Renal cortex interstitium (tissue), 11 donors: ENCODE results near the gene ADCYAP1. TPM values are rescaled to one million over a fixed set of nuclear protein-coding genes. Genes with fewer than 3 reads are reported as not detected.

Source experiments
- DNase-seq, 11 donors: peaks; one replicate each; pipeline ENCODE4 v3.0.0-alpha.2; 2013; ENCODE audit warnings: low read depth in 9 of 11, low spot score in 4 of 11; ENCODE audit errors: extremely low read depth in 1 of 11
- polyA plus RNA-seq, 3 donors: library from polyadenylated mRNA; unstranded; fragments of 120-200 nt; gene quantifications; one replicate each; pipeline ENCODE4 v1.2.1, GENCODE V29; 2013; ENCODE audit not compliant: insufficient read length in 3 of 3

Gene ADCYAP1
- polyA plus RNA-seq, 3 donors = 0.08 to 0.21 (median 0.19) TPM

- DNase-seq = no peak
These were observed 3.5 kb downstream of the ADCYAP1 start for GRCh38 chr18:907885-908757.

DNA sequence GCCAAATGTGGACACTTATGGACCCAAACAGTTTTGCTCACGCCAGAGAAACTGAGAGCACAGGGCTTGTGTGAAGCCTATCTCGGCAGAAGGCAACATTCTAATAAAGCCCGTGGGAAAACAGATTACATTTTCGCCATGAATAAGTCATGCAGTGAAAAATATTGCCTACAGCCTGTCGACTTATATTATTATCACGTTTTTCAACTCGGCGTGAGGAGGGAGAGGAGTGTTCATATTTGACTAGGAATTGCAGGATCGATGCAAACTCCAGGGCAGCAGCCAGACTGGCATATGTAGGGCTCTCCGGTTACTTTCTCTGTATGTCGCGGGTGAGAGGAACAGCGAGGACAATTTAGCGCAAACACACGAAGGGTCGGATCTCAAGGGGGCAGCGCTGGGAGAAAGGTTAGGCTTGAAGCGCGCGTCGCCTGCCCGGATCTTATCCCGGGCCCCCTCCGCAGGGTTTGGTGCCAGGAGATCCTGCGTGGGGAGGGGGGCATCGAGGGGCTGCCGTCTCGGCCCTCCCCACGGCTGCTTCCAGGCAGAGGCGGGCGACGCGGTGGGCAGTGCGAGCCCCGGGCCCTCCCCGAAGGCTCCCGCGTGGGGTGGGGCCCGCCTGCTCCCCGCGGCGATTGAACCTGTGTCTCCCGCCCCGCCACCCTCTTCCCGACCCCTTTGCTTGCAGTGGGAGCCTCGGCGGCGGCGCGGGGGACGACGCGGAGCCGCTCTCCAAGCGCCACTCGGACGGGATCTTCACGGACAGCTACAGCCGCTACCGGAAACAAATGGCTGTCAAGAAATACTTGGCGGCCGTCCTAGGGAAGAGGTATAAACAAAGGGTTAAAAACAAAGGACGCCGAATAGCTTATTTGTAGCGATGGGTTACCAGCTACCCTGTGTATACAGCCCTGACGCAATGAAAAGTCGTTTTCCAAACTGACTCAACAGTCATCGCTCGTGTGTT lies 4.4 kb downstream of the ADCYAP1 start:
- DNase-seq = no peak

GRCh38 chr18:910247-910646 lies 5.6 kb downstream of the ADCYAP1 start:
- DNase-seq = no peak

GRCh38 chr18:911025-911424 lies 6.4 kb downstream of the ADCYAP1 start:
- DNase-seq = no peak

DNA sequence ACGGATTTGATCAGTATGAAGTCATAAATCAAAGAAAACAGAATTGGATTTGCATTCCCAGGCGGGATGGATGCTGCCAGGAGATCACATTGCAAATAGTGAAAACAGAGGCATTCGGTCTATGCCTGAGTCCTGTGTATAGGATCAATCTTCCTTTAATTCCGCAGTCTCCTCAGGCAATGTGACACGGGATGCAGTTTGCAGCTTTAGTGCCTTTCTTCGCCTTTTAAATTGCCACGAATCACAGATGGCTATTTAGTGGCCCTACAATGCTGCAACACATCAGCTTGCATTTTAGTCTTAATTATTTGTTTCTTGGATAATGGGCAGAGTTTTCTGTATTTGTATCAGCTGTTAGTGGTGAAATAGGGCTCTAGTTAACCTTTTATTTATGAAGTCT lies 6.8 kb downstream of the ADCYAP1 start:
- no peak for DNase-seq

- no peak for DNase-seq
These were observed 11.9 kb downstream of the ADCYAP1 start for GRCh38 chr18:916562-916961.

DNA sequence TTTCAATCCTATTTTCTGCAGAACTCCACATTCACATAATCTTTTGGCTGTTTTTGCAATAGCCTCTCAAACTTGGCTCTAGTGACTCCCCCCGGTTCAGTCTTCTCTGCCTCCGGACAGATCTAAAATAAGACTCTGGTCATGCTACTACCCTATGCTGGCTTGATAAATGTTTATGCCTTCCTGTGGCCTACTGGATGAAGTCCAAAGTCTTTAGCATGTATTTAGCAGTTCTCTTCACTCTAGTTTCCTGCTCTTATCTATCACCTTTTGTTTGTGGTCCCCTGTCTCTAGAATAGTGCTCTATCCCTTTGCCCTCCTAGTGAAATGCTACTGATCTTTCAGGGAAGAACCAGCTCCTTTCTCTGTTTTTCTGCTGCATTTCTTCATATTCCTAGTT lies 14.4 kb downstream of the ADCYAP1 start:
- DNase-seq = no peak

DNA sequence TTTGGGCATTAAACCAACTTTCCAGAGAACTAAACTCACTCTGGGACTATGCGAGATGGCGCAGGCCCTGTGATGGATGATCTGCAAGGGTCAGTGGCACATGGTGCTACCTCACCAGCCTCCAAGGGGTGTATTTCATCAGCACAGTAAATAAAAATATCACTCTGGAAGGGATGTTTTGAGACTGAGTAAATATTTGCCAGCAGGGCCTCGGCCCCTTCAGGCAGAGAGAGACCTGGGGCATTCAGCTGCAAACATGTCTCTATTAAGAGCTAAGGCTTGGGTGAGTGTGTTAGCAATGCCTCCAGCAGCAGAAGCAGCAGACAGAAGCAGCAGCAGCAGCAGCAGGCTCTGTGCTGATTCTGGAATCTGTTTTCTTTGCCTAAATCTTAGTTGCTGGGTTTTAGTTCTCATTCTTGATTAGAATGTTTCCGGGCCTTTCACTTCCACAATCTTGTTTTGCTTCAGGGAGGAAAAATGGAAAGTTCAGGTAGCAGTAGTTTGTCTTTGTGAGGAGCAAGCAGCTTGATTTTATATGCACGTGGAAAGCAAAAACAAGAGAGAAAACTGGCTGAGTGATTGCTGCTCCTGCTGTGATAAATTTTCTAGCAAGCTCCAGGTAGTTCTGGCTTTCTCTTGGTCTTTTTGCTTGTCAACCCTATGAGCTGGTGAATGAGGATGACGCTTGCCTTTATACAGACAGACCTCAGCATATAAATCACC lies 18.6 kb downstream of the ADCYAP1 start:
- DNase-seq = no peak

DNA sequence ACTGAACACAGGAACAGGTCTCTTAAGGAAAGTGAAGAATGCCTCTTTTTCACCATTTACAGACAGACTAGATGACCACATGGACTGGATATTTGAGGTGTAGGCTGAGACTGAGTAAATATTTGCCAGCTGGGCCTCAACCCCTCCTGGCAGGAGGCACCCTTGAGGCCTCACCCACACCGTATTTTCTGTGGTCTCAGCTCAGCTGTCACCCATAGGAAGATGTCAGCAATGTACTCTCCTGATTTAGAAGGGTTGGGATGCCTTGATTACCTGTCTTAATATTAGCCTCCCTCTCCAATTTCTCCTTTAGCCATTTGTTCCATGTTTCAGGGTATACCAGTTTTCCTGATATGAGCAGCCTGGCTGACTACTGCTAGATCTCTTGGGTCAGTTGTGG lies 20.3 kb downstream of the ADCYAP1 start:
- DNase-seq = no peak

DNA sequence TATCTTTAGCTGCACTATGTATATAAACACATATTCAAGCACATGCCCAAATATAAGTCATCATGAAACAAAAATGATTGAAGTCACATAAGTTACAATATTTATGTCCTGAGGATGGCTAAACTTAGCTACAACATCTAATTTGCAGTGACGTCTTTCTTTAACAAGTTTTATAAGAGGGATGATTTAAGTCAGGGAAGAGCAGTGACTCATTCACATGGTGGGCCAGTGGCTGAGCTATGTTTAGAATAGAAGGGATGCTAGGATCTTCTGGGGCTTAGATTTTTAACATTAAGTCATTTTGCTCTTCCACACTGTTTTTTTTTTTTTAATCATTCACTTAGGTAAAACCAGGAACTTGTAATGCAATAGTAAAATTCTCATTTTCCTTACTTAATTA lies 22.3 kb downstream of the ADCYAP1 start:
- DNase-seq = no peak

DNA sequence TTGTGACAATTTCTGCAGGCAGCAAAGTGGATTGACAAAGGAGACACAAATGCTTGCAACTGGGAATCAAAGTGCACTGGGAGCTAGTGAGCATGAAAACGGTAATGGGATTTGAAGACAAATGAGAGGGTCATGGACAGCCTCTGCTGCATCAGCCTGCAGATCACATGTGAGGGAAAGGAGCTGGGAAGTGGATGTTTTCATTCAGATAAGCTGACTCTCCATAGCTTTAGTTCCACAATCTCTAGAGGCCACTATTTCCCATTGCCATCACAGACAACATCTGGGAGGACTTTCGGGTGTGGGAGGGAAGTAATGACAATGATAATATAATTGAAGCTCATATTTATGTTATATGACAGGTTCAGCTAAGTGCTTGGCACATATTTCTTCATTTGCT lies 28.4 kb downstream of the ADCYAP1 start:
- DNase-seq = no peak

DNA sequence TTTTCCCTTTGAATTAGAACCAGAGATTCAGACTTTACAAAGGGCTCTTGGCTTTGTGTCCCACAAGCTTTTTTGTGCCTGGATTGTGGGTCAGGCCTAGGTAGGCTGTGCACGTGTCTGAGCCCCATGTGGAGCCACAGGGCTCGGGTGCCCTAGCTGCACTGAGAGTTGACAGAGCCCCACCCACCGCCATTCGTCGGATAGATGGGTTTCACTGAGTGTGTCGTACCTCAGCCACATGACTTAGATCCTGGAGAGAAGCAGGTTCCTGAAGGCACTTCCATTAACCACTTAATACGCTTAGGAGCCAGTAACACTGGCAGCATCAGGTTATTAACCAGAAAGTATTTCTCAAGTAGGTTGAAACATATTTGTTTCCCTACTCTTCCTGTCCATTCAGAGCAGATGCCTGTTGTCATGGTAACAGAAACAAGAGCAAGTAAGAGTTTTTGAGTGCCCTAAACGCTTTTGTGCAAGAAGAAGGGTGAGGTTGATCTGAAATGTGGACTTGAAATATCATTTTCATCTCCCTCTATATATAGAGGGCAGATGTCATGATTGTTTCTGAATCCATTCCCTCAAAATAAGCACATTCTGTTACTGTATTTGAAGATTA lies 30.0 kb downstream of the ADCYAP1 start:
- no peak for DNase-seq

DNA sequence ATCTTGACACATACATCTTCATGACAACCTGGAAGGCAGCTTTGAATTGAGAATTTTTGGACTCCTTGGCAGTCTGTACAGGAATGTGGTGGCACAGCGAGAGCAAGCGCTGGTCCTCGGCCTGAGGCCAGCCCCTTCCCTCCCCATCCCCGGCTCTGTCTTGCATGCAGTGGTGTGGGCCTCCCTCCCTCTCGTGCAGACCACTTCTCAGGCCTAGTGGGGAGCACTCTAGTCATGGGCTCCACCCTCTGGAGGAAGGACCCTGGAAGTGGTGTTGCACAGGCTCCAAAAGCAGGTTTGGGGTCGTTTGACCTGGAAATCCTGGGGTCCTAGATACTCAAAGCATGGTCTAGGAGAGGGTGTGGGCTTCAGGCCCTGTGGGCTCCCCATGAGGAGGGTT lies 32.3 kb downstream of the ADCYAP1 start:
- no peak for DNase-seq

DNA sequence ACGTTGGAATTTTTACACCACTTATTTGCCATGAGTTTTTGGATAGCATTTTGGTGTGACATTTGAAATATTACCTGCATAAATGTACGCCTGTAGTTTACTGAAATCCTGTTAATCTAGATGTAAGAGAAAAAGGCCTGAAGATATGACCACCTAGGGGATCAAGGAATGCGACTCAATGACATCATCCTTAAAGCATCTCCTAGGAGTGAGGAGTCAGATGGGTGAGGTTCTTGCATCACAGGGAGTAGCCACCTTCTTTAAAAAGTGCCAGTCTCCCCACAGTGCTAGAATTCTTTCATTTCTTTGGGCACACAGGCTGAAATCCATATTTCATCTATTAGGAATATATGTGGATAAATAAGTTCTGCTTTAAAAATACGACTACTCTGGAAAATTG lies 34.5 kb downstream of the ADCYAP1 start:
- DNase-seq = no peak

- no peak for DNase-seq
These were observed 35.3 kb downstream of the ADCYAP1 start for GRCh38 chr18:939958-940357.

DNA sequence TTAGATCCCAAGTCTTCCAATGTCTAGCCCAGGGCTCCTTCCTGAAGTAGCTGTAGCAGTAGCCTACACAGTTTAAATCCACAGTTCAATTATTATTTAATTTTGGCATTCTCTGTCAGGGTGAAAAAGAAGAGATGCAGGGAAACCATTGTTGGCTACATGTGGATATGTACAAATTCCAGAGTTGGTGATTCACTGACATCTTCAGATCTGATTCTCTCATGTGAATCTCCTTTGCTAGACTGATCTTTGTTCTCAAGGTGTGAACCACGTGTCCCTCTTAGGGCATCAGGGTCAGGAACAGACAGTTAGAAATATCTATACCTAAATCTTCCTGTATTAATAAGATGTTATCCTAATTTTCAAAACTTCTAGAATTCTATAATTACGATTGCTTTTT lies 36.7 kb downstream of the ADCYAP1 start:
- DNase-seq = no peak

- DNase-seq = no peak
These were observed 39.8 kb downstream of the ADCYAP1 start for GRCh38 chr18:944440-944839.

DNA sequence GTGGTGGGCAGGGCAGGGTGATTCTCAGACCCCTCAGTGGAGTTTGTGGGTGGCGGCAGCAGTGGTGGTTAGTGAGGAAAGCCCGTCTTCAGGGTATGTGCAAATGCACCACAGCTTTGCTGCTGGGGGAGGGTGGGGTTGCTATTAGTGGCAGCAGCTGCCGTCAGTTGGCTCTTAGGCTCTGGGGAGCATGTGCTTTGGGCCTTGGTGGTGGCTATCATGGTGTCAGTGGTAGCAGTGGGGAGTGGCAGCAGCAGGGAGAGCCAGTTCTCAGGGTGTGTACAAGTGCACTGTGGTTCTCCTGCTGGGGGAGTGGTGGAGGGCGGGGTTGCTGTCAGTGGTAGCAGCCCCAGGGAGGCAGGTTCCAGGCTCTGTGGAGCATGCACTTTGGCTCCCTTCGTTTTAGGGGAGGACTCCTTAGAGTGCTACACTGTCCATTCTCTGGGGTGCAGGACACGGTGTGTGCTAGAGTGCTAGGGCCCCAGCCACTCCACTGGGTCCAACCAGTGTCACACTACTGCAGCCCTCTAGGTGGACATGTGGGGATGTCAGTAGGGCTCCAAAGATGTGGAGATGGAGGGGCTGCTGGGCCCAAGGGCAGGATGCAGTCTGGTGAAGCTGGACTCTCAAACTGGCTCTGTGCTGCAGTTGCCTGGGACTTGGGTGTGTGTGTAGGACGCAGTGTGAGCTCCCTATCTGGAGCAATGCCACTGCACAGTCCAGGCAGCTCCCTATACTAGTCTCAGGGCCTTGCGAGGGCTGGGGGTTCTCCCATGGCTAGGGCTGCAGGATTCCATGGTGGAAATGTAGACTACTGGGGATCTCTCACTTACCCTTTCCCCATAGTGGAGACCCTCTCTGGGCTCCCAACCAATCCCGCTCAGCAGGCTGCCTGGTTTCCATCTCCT lies 45.3 kb downstream of the ADCYAP1 start:
- no peak for DNase-seq
